Brain microvascular endothelial cell (primary cell): ENCODE data around the gene TSPEAR.
"Not testable (repeated sequence)": the region's sequence is repeated elsewhere in the genome, so short reads cannot be mapped to it uniquely, and the experiment has no call there.

Source experiments
- DNase-seq: peaks from one replicate; pipeline ENCODE4 v3.0.0-alpha.2; 2020
- H3K27ac ChIP-seq: fragments of 250-450 bp; sonication (Bioruptor Pico); 2 replicates; pipeline ENCODE4 v1.5.1; 2020; ENCODE audit warnings: mild to moderate bottlenecking, moderate library complexity
- H3K27me3 ChIP-seq: fragments of 250-450 bp; sonication (Bioruptor Pico); replicated peaks from 2 replicates; pipeline ENCODE4 v1.5.1; 2020; ENCODE audit warnings: mild to moderate bottlenecking
- H3K36me3 ChIP-seq: fragments of 250-450 bp; sonication (Bioruptor Pico); replicated peaks from 2 replicates; pipeline ENCODE4 v1.5.1; 2020; ENCODE audit warnings: mild to moderate bottlenecking
- H3K4me3 ChIP-seq: 2 replicates; pipeline ENCODE4 v1.5.1; 2011; ENCODE audit warnings: low read depth, mild to moderate bottlenecking, control low read depth, low read length, moderate library complexity
- in situ Hi-C: cut with HindIII; loops from 2 replicates; pipeline ENCODE4 v1.10.0; 2017; ENCODE audit warnings: low sequenced_read_pairs, low pct_ligation_motif_present
- TF ChIP-seq, protein P1 (sequence below): IDR thresholded peaks from 2 replicates; pipeline ENCODE4 v1.5.1; 2011; ENCODE audit warnings: low read depth, mild to moderate bottlenecking, moderate library complexity, low read length, control low read depth, inconsistent platforms; ENCODE audit errors: missing control alignments

Gene TSPEAR

DNA sequence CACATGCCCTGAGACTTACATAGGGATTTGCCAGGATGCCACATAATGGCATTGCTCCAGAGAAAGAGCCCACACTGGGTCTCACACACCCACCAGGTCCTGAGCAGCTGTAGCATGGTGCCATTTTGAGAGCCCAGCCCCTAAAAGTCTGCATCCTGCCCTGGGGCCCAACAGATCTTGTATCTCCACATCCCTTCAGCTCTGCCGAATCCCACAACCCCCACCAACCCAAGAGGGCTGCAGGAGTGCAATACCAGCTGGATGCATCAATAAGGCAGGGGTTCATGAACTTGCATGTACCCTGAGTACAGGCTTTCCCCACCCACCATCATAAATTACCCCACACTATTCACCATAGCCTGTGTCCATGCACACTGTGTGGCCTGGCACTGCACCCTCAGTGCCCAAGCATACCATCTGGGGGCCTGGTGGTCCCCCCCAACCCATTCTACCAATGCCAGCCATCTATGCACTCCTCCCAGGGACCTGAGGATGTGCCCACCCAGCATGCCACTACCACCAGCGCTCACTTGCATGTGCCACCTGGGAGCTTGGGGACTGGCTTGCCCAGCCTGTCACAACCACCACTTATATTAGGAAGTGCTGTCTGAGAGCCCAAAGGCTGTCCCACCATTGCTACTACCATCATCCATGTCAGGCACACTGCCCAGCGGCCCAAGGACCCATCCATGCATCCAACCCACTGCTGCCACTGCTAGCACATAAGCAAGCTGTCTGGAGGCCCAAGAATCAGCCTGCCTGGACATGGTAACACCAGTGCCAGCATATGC is 40.5 kb downstream of the TSPEAR start:
- DNase-seq, result no peak
- no peaks in the 10 kb centered on the region for H3K36me3 ChIP-seq
- H3K27ac ChIP-seq, result no peak overlapping the region
- H3K4me3 ChIP-seq, result no peak overlapping the region
- TF ChIP-seq, protein P1, sequence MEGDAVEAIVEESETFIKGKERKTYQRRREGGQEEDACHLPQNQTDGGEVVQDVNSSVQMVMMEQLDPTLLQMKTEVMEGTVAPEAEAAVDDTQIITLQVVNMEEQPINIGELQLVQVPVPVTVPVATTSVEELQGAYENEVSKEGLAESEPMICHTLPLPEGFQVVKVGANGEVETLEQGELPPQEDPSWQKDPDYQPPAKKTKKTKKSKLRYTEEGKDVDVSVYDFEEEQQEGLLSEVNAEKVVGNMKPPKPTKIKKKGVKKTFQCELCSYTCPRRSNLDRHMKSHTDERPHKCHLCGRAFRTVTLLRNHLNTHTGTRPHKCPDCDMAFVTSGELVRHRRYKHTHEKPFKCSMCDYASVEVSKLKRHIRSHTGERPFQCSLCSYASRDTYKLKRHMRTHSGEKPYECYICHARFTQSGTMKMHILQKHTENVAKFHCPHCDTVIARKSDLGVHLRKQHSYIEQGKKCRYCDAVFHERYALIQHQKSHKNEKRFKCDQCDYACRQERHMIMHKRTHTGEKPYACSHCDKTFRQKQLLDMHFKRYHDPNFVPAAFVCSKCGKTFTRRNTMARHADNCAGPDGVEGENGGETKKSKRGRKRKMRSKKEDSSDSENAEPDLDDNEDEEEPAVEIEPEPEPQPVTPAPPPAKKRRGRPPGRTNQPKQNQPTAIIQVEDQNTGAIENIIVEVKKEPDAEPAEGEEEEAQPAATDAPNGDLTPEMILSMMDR, result no peak
- no peaks in the 10 kb centered on the region for H3K27me3 ChIP-seq
- in situ Hi-C loops, result no loop called here

DNA sequence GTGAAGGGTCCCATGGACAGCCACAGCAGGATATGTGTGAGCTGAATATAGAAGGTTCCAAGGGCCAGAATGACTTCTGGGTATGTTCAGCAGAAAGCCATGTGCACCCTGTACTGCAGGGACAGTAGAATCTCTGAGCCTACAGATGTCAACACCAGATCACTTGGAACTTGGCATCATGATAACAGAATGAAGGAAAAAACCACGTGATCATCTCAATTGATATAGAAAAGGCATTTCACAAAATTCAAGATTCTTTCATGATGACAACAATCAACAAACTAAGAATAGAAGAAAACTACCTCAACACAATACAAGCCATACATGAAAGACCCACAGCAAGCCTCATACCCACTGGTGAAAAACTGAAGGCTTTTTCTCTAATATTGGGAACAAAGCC is 43.8 kb downstream of the TSPEAR start:
- TF ChIP-seq, protein P1, result no peak
- no peak for DNase-seq
- in situ Hi-C loops, result no loop called here
- no peaks in the 10 kb centered on the region for H3K27me3 ChIP-seq
- H3K36me3 ChIP-seq, result no peaks in the 10 kb centered on the region
- H3K4me3 ChIP-seq, result no peak overlapping the region
- no peak overlapping the region for H3K27ac ChIP-seq

DNA sequence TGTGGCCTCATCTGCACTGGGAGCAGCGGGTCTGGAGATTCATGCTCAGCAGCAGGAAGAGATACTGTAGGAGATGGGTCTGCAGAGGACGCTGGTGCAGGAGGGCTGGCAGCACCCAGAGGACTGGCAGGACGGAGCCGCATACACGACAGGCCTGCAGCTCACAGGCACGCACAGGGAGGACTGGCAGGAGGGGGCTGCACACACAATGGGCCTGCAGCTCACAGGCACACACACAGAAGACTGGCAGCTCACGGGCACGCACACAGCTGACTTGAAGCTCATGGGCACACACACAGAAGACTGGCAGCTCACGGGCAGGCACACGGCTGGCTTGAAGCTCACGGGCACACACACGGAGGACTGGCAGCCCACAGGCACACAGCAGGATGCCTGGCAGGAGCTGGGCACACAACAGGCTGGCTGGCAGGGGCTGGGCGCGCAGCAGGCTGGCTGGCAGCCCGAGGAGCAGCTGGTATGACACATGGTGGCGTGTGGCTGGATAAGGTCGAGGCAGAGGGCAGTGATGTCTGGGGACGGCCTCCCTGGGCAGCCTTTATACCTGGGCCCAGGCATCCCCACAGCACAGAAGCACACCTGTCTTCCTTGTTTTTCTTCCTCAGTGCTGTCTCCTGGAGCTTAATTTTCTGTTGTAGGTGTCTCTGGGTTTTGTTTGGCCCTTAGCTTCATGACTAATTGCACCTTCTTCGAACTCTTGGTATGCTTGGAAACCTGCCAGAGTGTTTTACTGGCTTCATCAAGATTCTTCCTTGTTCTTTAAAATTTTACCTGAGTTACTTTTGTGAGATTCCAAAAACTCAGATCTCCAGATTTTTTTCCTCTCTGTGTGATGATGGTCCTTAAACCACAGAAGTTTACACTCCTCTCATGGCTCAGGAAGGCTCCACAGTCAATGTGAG is 44.7 kb downstream of the TSPEAR start, which contains the start of gene KRTAP12-2:
Gene KRTAP12-2, minus strand, starts transcription at position 527 of the 920 bp plus-strand sequence. Its CDS starts 41 bp downstream, at position 486.
- no peaks in the 10 kb centered on the region for H3K27me3 ChIP-seq
- H3K4me3 ChIP-seq, result no peak within 1 kb of the TSS
- H3K36me3 ChIP-seq, result no peaks in the 10 kb centered on the region
- in situ Hi-C loops, result no loop called here
- no peak within 1 kb of the TSS for H3K27ac ChIP-seq
- TF ChIP-seq, protein P1, result no peak
- no peak for DNase-seq

DNA sequence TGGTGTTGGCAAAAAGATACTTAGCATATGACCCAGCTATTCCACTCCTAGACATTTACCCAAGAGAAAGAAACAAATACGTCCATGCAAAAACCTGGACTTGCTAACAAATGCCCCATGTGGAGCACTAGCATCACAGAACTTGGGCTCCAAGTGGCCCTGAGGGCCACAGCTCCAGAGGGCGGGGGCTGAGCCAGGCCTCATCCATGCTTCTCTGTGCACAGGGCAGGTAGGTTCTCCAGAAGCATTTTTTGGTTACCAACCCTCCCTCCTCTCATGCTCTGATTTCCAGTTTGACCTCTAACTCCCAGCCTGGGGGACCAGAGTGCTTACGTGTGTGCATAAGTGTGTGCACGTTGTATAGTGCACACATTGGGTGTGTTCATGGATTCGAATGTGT is 46.7 kb downstream of the TSPEAR start:
- H3K27ac ChIP-seq, result no peak overlapping the region
- H3K27me3 ChIP-seq, result no peaks in the 10 kb centered on the region
- no peak for DNase-seq
- TF ChIP-seq, protein P1, result no peak
- in situ Hi-C loops, result no loop called here
- no peaks in the 10 kb centered on the region for H3K36me3 ChIP-seq
- no peak overlapping the region for H3K4me3 ChIP-seq

DNA sequence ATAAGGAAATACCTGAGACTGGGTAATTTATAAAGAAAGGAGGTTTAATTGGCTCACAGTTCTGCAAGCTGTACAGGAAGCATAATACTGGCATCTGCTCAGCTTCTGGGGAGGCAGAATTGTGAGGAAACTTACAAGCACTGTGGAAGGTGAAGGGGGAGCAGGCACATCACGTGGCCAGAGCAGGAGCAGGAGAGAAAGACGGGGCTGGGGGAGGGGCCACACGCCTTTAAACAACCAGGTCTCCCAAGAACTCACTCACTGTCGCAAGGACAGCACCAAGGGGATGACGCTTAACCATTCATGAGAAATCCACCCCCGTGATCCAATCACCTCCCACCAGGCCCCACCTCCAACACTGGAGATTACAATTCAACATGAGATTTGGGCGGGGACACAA is 49.8 kb downstream of the TSPEAR start:
- not testable (repeated sequence) for H3K27me3 ChIP-seq

More for the DNA sequence above, 49.8 kb downstream of the TSPEAR start:
- H3K4me3 ChIP-seq, H3K36me3 ChIP-seq, H3K27ac ChIP-seq, in situ Hi-C loops, DNase-seq: not testable (repeated sequence)
